A549 (cell line): ENCODE measurements around the gene EPN1. TPM values are rescaled to one million over a fixed set of nuclear protein-coding genes. Genes with fewer than 3 reads are reported as not detected.
A peak's percentile ranks its signal among the peaks of the same experiment; 100 is the strongest.

ENCODE experiments used
- ATAC-seq, 2 experiments: fragments of 200-7000 bp in 1 of 2; fragments of >200 bp in 1 of 2; cut with Nextera tagmentation in 1 of 2; cut with Tn5 transposase in 1 of 2; 3 replicates each; pipeline versions ENCODE4 v1.8.0 to v1.9.1; 2018 to 2020; ENCODE audit warnings: mild to moderate bottlenecking in 1 of 2, moderate library complexity in 1 of 2
- CTCF ChIA-PET: fragments of 300-600 bp; sonication (Branson Sonifier 250); formaldehyde crosslinking; extraction: SDS; loops from one replicate; lab custom pipeline; 2021; ENCODE audit warnings: antibody characterized with exemption, inconsistent platforms; lab: Yijun Ruan, JAX
- POLR2A ChIA-PET: fragments of 350-600 bp; formaldehyde crosslinking; extraction: SDS; loops from one replicate; lab custom pipeline; 2021; ENCODE audit warnings: antibody characterized with exemption, inconsistent platforms; lab: Yijun Ruan, JAX
- DNase-seq, 2 experiments: peaks; one replicate each; pipeline versions ENCODE4 v3.0.0 to v3.0.0-alpha.2; 2011 to 2016; ENCODE audit warnings: low read depth in 1 of 2, low spot score in 1 of 2
- FAIRE-seq: peaks from 2 replicates; lab custom pipeline; 2011; peaks lifted over from hg19 to GRCh38; lab: Jason Lieb, UNC
- H3K27ac ChIP-seq, 2 experiments: fragments of >200 bp; sonication (Bioruptor Twin); formaldehyde crosslinking; 3 replicates each; pipeline ENCODE4 v1.5.1; 2016 to 2017
- H3K4me1 ChIP-seq: fragments of >200 bp; sonication (Bioruptor Twin); formaldehyde crosslinking; 3 replicates; pipeline ENCODE4 v1.6.1; 2016
- H3K4me2 ChIP-seq: fragments of >200 bp; sonication (Bioruptor Twin); formaldehyde crosslinking; 3 replicates; pipeline ENCODE4 v1.6.1; 2016
- H3K4me3 ChIP-seq: fragments of >200 bp; sonication (Bioruptor Twin); formaldehyde crosslinking; 3 replicates; pipeline ENCODE4 v1.5.1; 2016
- H3K9me3 ChIP-seq: fragments of >200 bp; sonication (Bioruptor Twin); formaldehyde crosslinking; 3 replicates; pipeline ENCODE4 v1.6.1; 2016
- CBX2 ChIP-seq: fragments of 200-600 bp; sonication (generic); IDR thresholded peaks from 2 replicates; pipeline ENCODE4 v1.6.1; 2016; ENCODE audit warnings: low read depth, mild to moderate bottlenecking, borderline replicate concordance
- ESRRA ChIP-seq: fragments of 150-350 bp; IDR thresholded peaks from 2 replicates; pipeline ENCODE4 v1.6.1; 2014; ENCODE audit warnings: mild to moderate bottlenecking, low read length, borderline replicate concordance
- FOSL2 ChIP-seq, 2 experiments: fragments of 450-650 bp in 1 of 2; fragments of >200 bp in 1 of 2; sonication (Bioruptor Twin) in 1 of 2; formaldehyde crosslinking; IDR thresholded peaks; 2 replicates each; pipeline versions ENCODE4 v1.5.0 to v1.6.1; 2016 to 2020; ENCODE audit warnings: mild to moderate bottlenecking in 1 of 2, moderate library complexity in 1 of 2
- FOXS1 ChIP-seq: fragments of 250-450 bp; sonication (Bioruptor Pico); IDR thresholded peaks from 2 replicates; pipeline ENCODE4 v1.5.0; 2020; ENCODE audit warnings: mild to moderate bottlenecking, moderate library complexity
- JUN ChIP-seq, 2 experiments: fragments of >200 bp; sonication (Bioruptor Twin); formaldehyde crosslinking; IDR thresholded peaks; 2 replicates in 1 of 2; 3 replicates in 1 of 2; pipeline ENCODE4 v1.6.1; 2016 to 2017
- JUNB ChIP-seq: fragments of >200 bp; sonication (Bioruptor Twin); formaldehyde crosslinking; IDR thresholded peaks from 2 replicates; pipeline ENCODE4 v1.6.1; 2016
- MAFK ChIP-seq: fragments of 450-650 bp; IDR thresholded peaks from 2 replicates; pipeline ENCODE4 v1.6.1; 2014; ENCODE audit not compliant: partially characterized antibody
- MAZ ChIP-seq: fragments of 150-350 bp; IDR thresholded peaks from 2 replicates; pipeline ENCODE4 v1.6.1; 2014; ENCODE audit warnings: antibody characterized with exemption, low read depth, low read length, borderline replicate concordance
- NFE2L2 ChIP-seq: fragments of 150-350 bp; conservative IDR thresholded peaks from 2 replicates; pipeline ENCODE4 v1.6.1; 2014; ENCODE audit warnings: low read length
- NPAS2 ChIP-seq: fragments of 250-450 bp; sonication (Bioruptor Pico); IDR thresholded peaks from 2 replicates; pipeline ENCODE4 v1.8.0; 2022; ENCODE audit warnings: mild to moderate bottlenecking, moderate library complexity, borderline replicate concordance
- POLR2A ChIP-seq: IDR thresholded peaks from 2 replicates; pipeline ENCODE4 v1.6.1; 2012; ENCODE audit warnings: mild to moderate bottlenecking, low read length
- POLR2AphosphoS2 ChIP-seq: conservative IDR thresholded peaks from 2 replicates; pipeline ENCODE4 v1.6.1; 2012; ENCODE audit warnings: low read length, improper control_type of control experiment, inconsistent platforms
- RNF2 ChIP-seq: fragments of 200-600 bp; sonication (generic); IDR thresholded peaks from 2 replicates; pipeline ENCODE4 v1.6.1; 2016; ENCODE audit warnings: low read depth, mild to moderate bottlenecking, antibody characterized with exemption, moderate library complexity, borderline replicate concordance
- SREBF2 ChIP-seq: fragments of 450-650 bp; IDR thresholded peaks from 2 replicates; pipeline ENCODE4 v1.6.1; 2014; ENCODE audit warnings: mild to moderate bottlenecking, moderate library complexity
- ZSCAN20 ChIP-seq: fragments of 250-450 bp; sonication (Bioruptor Pico); IDR thresholded peaks from 2 replicates; pipeline ENCODE4 v1.8.0; 2022; ENCODE audit warnings: mild to moderate bottlenecking, moderate library complexity
- WGBS: methylation state at CpG from one replicate; pipeline ENCODE4 v1.1.6; 2017; ENCODE audit errors: missing lambda C conversion rate; 5-methylcytosine and 5-hydroxymethylcytosine counted together
- polyA plus RNA-seq, 4 experiments: library from polyadenylated mRNA; depleted of rRNA in 3 of 4; stranded (reverse); fragments of >200 nt; fragmentation: RNase III in 1 of 4; extraction: RNeasy Plus Mini Kit Qiagen cat#74134 plus additional on column Dnase treatment in 1 of 4; gene quantifications; 2 replicates in 3 of 4; 3 replicates in 1 of 4; pipeline ENCODE4 v1.2.3, GENCODE V29; 2011 to 2017
- TF ChIP-seq, protein P1 (sequence below): fragments of >200 bp; sonication (Bioruptor Twin); formaldehyde crosslinking; IDR thresholded peaks from 2 replicates; pipeline ENCODE4 v1.6.1; 2016
- TF ChIP-seq, protein P2 (sequence below): fragments of 200-600 bp; sonication (generic); IDR thresholded peaks from 2 replicates; pipeline ENCODE4 v1.6.1; 2016; ENCODE audit warnings: antibody characterized with exemption, mild to moderate bottlenecking, moderate library complexity

The EPN1 gene
- polyA plus RNA-seq, 2 of the 4 experiments (the other 2 are of a cell fraction) = 43.7 to 139 TPM

DNA sequence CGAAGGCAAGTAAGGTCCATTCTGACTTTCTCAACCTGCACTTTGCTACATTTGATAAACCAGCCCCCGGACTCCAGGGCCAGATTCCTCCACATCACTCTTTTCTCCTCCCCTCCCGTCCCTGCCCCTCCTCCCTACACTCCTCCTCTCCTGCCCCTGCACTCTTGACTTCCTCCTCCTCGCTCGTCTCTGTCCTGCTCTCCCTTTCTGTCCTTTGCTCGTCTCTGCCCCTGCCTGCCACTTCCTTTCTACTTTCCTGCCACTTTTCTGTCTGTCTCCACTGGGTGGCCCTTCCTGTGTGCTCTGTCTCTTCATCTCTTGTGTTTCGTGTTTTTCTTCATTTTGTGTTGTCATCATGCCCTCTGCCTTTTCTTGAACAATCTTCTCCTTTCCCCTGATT lies 13.2 kb upstream of the EPN1 start:
- CTCF ChIA-PET = no interaction called here
- 72% methylated on average over 7 of the region's 7 CpGs for WGBS

DNA sequence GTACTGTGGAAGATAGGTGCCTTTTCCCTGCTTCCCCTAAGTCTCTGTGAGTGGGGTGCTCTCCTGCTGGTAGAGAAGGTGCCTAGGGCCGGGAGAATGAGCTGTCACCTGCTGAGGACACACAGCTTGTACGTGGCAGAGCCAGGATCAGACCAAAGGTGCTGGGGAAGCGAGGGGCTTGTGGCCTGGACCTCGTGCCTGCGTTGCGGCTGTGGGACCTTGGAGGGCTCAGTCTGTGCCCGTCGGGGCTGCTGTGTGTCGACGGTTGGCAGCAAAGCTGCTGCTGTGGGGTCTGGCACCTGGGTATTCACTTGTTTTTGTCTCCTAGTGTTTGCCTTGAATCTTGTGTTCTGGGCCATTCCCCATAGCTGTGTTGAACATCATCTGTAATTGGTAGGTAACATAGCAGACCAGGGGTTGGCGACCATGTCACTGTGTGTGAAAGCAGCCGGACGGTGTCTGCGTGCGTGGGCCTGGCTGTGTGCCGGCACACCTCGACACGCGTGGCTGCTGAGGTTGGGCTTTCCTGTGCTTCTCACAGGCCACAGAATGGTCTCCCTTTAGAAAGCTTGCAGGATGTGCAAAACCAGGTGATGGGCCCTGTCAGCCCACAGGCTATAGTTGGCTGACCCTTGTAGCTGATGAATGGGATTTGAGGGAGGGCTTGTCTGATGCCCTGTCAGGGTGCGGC lies 11.0 kb upstream of the EPN1 start:
- ATAC-seq (no peak), FAIRE-seq (no peak), DNase-seq (no peak)
- H3K9me3 ChIP-seq = no peaks in the 10 kb centered on the region
- no peak overlapping the region for H3K4me2 ChIP-seq
- 92% methylated on average over 20 of the region's 20 CpGs for WGBS
- no peak for TF ChIP-seq NPAS2 (CRISPR knock-in tag)
- no peak for TF ChIP-seq MAZ
- TF ChIP-seq, protein P1, sequence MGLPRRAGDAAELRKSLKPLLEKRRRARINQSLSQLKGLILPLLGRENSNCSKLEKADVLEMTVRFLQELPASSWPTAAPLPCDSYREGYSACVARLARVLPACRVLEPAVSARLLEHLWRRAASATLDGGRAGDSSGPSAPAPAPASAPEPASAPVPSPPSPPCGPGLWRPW = no peak
- TF ChIP-seq JUNB = no peak
- TF ChIP-seq, protein P2, sequence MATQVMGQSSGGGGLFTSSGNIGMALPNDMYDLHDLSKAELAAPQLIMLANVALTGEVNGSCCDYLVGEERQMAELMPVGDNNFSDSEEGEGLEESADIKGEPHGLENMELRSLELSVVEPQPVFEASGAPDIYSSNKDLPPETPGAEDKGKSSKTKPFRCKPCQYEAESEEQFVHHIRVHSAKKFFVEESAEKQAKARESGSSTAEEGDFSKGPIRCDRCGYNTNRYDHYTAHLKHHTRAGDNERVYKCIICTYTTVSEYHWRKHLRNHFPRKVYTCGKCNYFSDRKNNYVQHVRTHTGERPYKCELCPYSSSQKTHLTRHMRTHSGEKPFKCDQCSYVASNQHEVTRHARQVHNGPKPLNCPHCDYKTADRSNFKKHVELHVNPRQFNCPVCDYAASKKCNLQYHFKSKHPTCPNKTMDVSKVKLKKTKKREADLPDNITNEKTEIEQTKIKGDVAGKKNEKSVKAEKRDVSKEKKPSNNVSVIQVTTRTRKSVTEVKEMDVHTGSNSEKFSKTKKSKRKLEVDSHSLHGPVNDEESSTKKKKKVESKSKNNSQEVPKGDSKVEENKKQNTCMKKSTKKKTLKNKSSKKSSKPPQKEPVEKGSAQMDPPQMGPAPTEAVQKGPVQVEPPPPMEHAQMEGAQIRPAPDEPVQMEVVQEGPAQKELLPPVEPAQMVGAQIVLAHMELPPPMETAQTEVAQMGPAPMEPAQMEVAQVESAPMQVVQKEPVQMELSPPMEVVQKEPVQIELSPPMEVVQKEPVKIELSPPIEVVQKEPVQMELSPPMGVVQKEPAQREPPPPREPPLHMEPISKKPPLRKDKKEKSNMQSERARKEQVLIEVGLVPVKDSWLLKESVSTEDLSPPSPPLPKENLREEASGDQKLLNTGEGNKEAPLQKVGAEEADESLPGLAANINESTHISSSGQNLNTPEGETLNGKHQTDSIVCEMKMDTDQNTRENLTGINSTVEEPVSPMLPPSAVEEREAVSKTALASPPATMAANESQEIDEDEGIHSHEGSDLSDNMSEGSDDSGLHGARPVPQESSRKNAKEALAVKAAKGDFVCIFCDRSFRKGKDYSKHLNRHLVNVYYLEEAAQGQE = no peak
- TF ChIP-seq RNF2 = no peak
- no peak for TF ChIP-seq CBX2
- TF ChIP-seq NFE2L2 = no peak
- CTCF ChIA-PET = interaction anchor here (0.7 to 10.0 kb wide), 6 partner anchors 8 to 40 kb away, joined by 3 to 97 read pairs (median 4); partner anchors contain the start of gene U2AF2
- H3K4me1 ChIP-seq = peaks cover 15% of the 10 kb centered on the region; the same call in 2 of the 3 replicates
- no peak overlapping the region for H3K4me3 ChIP-seq
- POLR2A ChIA-PET = interaction anchor here (0.9 to 1.4 kb wide), 2 partner anchors 9 to 10 kb away, joined by 4 to 7 read pairs; partner anchors contain the start of gene U2AF2
- H3K27ac ChIP-seq = no peak overlapping the region

More for the DNA sequence above, 13.2 kb upstream of the EPN1 start:
- no peak overlapping the region for H3K27ac ChIP-seq
- POLR2A ChIA-PET = no interaction called here
- DNase-seq (no peak), ATAC-seq (0 out of 6 replicates have a peak, but pooled peaks of 1 of the 2 experiments have one; percentile 4), FAIRE-seq (no peak)
- H3K4me3 ChIP-seq = no peak overlapping the region
- no peak overlapping the region for H3K4me2 ChIP-seq
- no peak for TF ChIP-seq MAFK
- no peak for TF ChIP-seq POLR2A
- TF ChIP-seq ZSCAN20 (CRISPR knock-in tag) = no peak
- TF ChIP-seq JUN (IDR thresholded peaks at IDR 0.05) = no peak
- TF ChIP-seq FOXS1 (CRISPR knock-in tag) = no peak
- no peaks in the 10 kb centered on the region for H3K9me3 ChIP-seq
- H3K4me1 ChIP-seq = peaks cover 34% of the 10 kb centered on the region

DNA sequence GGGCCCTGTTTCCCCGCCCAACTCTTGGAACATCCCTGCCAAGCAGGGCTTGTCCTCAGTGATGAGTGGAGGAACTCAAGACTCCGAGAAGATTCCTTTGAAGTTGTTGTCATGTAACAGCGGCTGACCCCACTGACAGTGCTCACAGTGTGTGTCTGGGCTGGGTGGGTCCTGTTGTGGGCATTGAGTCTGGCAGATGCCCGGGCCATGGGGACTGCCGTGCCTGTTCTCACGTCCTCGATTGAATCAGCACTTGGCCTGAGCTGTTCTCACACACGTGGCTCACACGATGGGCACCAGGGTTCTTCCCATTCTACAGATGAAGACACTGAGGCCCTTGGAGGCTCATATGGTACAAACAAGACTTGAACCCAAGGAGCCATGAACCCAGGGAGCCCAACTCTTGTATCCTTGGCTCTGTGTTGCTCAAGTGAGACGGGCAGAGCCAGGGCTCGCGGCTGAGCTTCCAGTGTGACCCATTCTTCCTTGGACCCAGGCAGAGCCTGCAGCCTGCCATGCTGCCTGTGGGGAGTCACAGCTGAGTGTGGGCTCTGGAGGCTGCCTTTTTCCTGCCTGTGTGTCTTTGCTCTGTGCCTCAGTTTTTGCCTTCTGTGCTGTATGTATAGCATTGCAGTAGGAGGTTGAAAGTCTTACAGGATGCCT lies 8.6 kb upstream of the EPN1 start:
- ChIA-PET CTCF (interaction anchor here (0.7 to 10.0 kb wide), 4 partner anchors 9 to 34 kb away, joined by 3 to 97 read pairs (median 4); partner anchors contain the start of gene U2AF2), POLR2A (interaction anchor here (1.8 kb wide), 1 partner anchor 12 kb away, joined by 8 read pairs; the partner anchor contains the start of gene U2AF2)
- no peaks in the 10 kb centered on the region for H3K9me3 ChIP-seq
- H3K4me2 ChIP-seq = no peak overlapping the region
- no peak overlapping the region for H3K4me3 ChIP-seq
- H3K27ac ChIP-seq = no peak overlapping the region
- no peak for TF ChIP-seq SREBF2
- no peak for TF ChIP-seq FOSL2 (IDR thresholded peaks at IDR 0.05)
- no peak for TF ChIP-seq FOSL2 (CRISPR knock-in tag; IDR thresholded peaks at IDR 0.05)
- TF ChIP-seq MAFK = no peak
- 0 out of 2 replicates have a peak, but pooled peaks have one; percentile 23 for TF ChIP-seq POLR2AphosphoS2
- no peak for TF ChIP-seq ESRRA
- TF ChIP-seq NFE2L2 = no peak
- TF ChIP-seq, all 56 proteins: peak for 1
- 88% methylated on average over 12 of the region's 12 CpGs for WGBS
- DNase-seq (no peak), ATAC-seq (no peak), FAIRE-seq (no peak)
- H3K4me1 ChIP-seq = peaks cover 27% of the 10 kb centered on the region
